Stimulated activated CD4-positive, alpha-beta T cell treated with anti-CD3 and anti-CD28 coated beads, Interleukin-12 subunit alpha, Interleukin-12 subunit beta, amount 100 ng/mL, for 24 hours (primary cell): ENCODE results near the gene ZNF337.

Experiments
- DNase-seq, 2 experiments: peaks; one replicate each; pipeline ENCODE4 v3.0.0-alpha.2; 2020; ENCODE audit warnings: low read depth in 2 of 2

ZNF337 gene

DNA sequence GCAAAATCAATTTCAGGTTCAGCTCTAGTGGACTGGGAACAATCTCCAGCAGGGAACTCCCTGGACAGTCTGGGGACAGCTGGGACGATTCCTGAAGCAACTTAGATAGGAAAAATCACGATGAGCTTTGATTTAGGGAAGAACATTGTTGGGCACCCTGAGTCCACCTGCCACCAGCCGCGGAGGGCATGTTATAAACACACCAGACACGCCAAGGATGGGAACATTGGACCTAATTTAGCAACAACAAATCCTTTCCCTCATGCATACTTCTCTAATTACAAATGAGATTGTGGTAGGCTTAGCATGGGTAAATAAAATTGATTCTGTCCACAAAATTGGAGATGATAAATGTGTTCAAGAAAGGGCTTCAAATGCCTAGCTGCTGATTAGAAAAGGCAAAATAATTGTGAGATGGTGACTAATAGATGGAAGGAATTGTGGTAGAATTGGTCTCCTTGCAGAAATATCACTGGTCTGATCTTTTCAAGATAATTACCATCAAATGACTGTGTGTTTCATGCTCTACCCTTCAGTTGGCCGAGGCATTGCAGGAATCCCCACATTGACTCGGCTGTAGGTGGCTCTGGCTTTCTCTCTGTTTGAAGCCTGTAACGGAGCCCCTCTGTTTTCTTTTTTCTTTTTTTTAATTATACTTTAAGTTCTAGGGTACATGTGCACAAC, 66.7 kb downstream of the ZNF337 start:
- DNase-seq, result no peak

DNA sequence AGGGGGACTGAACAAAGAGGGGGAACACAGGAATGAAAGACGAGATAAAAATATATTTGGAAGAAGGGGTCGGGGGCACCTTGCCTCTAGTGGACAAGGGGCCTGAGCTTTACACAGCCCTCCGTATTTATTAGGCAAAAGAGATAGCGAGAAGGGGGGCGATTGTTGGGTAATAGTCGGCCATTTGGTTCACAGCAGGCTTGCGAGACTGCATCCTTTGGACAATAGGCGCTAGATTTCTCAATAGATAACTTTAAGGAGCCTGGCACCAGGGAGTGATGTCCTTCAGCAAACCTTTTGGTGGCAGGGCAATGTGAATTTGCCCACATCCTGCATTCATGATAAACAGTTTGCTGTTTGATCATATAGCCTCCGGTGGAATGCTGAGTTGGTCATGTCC, 69.9 kb downstream of the ZNF337 start:
- no peak for DNase-seq

DNA sequence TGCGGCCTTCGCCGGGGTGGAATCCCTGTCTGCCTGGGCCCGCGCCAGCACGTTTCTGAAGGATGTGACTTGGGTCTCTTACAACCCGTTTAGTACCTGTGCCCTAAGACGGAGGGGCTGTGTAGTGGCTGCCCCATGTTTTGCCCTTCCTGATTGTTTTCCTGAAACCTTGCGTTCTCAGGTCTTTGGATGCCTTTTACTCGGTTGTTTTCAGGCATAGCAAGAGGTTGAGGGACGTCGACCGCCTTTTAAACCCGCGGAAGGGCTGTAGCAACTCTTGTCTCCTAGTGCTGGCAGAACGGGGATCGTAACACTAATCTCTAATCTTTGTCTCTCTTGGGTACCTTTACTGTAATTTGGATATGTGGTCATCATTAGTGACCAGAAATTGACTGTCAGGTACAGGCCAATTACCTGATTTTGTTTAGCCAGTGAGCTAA, 72.1 kb downstream of the ZNF337 start:
- no peak for DNase-seq
